GM18520 (cell line): ENCODE data around the gene B4GALT7.
"Not testable (repeated sequence)": the region's sequence is repeated elsewhere in the genome, so short reads cannot be mapped to it uniquely, and the experiment has no call there.

ENCODE experiments used
- ATAC-seq: cut with Tn5 transposase; IDR thresholded peaks from one replicate; pipeline ENCODE4 v1.9.1; 2021; ENCODE audit not compliant: unreplicated experiment

The B4GALT7 gene

GRCh38 chr5:177608243-177609075 lies 8.5 kb downstream of the B4GALT7 start:
- no peak for ATAC-seq

- ATAC-seq, result no peak
Observed at GRCh38 chr5:177609076-177610059, 9.4 kb downstream of the B4GALT7 start.

- ATAC-seq, result no peak
Observed at GRCh38 chr5:177610131-177610769, 10.3 kb downstream of the B4GALT7 start.

GRCh38 chr5:177610770-177611445 lies 11.0 kb downstream of the B4GALT7 start:
- no peak for ATAC-seq

- no peak for ATAC-seq
Observed at GRCh38 chr5:177611446-177612214, 11.7 kb downstream of the B4GALT7 start.

GRCh38 chr5:177612215-177612673 lies 12.3 kb downstream of the B4GALT7 start:
- ATAC-seq, result no peak

- no peak for ATAC-seq
Observed at GRCh38 chr5:177620560-177620959, 20.6 kb downstream of the B4GALT7 start.

GRCh38 chr5:177624172-177624571 lies 24.2 kb downstream of the B4GALT7 start:
- not testable (repeated sequence) for ATAC-seq

- not testable (repeated sequence) for ATAC-seq
Observed at GRCh38 chr5:177630186-177630585, 30.3 kb downstream of the B4GALT7 start.

- ATAC-seq, result not testable (repeated sequence)
Observed at GRCh38 chr5:177634912-177635311, 35.0 kb downstream of the B4GALT7 start.

GRCh38 chr5:177645462-177645861 lies 45.5 kb downstream of the B4GALT7 start:
- not testable (repeated sequence) for ATAC-seq

GRCh38 chr5:177651235-177651634 lies 51.3 kb downstream of the B4GALT7 start:
- ATAC-seq, result not testable (repeated sequence)

GRCh38 chr5:177657846-177658245 lies 57.9 kb downstream of the B4GALT7 start:
- ATAC-seq, result not testable (repeated sequence)

GRCh38 chr5:177658542-177658941 lies 58.6 kb downstream of the B4GALT7 start:
- ATAC-seq, result not testable (repeated sequence)
